ENCODE data around the gene LRRC8C. TPM values are rescaled to one million over a fixed set of nuclear protein-coding genes. Genes with fewer than 3 reads are reported as not detected.

Gene LRRC8C
- total RNA-seq, 1 donor from 2014 or later, result 5.5 TPM

DNA sequence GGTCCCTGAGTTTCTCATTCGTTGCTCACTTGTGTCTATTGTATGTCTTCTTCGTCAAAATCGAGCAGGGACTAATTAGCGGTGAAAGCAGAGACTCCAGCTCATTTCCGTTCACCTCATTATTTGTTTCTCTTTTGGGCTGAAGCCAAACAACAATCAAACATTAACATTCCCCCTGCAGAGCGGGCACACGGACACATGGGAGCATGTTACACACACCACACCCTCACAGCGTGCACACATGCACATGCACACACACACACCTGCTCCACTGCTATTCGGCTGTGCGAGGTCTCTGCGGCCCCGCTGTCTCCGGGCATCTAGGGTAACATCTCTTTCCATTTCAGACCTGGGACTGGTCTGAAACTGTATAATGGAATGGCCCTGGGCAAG lies 129.5 kb downstream of the LRRC8C start:
- TF ChIP-seq, protein P1, sequence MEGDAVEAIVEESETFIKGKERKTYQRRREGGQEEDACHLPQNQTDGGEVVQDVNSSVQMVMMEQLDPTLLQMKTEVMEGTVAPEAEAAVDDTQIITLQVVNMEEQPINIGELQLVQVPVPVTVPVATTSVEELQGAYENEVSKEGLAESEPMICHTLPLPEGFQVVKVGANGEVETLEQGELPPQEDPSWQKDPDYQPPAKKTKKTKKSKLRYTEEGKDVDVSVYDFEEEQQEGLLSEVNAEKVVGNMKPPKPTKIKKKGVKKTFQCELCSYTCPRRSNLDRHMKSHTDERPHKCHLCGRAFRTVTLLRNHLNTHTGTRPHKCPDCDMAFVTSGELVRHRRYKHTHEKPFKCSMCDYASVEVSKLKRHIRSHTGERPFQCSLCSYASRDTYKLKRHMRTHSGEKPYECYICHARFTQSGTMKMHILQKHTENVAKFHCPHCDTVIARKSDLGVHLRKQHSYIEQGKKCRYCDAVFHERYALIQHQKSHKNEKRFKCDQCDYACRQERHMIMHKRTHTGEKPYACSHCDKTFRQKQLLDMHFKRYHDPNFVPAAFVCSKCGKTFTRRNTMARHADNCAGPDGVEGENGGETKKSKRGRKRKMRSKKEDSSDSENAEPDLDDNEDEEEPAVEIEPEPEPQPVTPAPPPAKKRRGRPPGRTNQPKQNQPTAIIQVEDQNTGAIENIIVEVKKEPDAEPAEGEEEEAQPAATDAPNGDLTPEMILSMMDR (IDR thresholded peaks at IDR 0.05; ENCODE audit: insufficient read depth, low read length, severe bottlenecking), result no peak
- no peak overlapping the region for H3K4me3 ChIP-seq (ENCODE audit: low read depth, low read length)
- no peaks in the 10 kb centered on the region for H3K36me3 ChIP-seq (ENCODE audit: control insufficient read depth, insufficient read depth, low read length)
- no peaks in the 10 kb centered on the region for H3K27me3 ChIP-seq (ENCODE audit: control insufficient read depth, insufficient read depth, low read length)
- DNase-seq (ENCODE audit: low read depth), result no peak
- no peak for FAIRE-seq

DNA sequence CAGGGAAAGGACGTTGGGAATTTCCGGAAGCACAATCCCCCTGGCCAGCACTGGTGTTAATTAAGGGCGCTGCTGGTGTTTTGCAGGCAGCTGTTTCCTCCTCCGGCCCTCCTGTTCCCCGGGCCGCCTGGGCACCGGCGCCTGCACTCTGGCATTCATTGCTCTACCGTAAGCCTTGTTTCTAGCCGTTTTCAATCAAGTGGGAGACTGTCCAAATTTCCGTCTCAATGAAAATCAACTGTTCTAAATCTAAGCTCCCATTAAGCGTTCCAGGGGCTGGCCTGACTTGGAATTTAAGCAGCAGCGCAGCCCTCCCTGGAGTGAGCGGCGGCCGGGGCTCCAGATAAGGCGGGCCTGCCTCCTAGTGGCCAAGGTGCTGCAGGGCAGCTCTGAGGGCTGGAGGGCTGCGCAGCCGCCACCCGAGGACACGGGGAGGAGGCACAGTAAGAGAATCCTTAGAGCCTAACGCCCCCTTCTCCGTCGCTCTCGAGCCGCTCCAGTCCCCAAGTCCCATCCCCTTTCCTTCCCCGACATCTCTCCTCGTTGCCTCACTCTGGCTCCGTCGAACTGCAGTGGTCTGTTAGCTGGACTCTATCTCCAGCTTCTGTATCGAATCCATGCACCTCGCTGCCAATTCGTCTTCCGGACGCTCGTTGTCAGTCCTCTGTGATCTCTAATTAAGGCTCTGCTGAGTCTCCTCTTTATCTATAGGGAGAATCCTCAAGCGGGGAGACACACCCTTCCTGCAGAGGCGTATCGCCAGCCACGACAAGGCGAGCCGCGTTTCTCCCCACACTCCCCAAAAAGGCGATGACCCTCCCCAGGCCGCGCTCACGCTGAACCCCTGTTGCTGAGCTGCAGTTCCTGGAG lies 130.1 kb downstream of the LRRC8C start:
- no peak for FAIRE-seq
- Histone ChIP-seq H3K4me3 (ENCODE audit: low read depth, low read length) (peak overlapping the region; percentile 46), H3K27me3 (ENCODE audit: control insufficient read depth, insufficient read depth, low read length) (no peaks in the 10 kb centered on the region), H3K36me3 (ENCODE audit: control insufficient read depth, insufficient read depth, low read length) (no peaks in the 10 kb centered on the region)
- peak; percentile 59 for DNase-seq (ENCODE audit: low read depth)
- TF ChIP-seq, protein P1 (IDR thresholded peaks at IDR 0.05; ENCODE audit: insufficient read depth, low read length, severe bottlenecking), result peak; percentile 97

DNA sequence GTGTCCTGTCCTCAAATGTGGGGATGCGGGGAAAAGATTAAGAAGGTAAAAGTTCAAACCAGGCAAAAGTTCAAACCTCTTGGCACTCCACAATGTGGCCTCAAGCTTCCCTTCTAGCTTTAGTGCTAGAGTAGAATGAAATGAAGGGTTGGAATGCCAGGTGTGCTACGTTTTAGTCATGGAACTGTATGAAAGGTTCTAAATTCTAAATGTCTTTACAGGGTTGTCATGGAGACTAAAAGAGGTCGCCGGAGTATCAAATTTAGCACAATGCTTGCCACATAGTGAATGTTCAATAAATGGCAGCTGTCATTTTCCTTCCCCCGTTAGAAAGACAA lies 130.7 kb downstream of the LRRC8C start:
- FAIRE-seq, result no peak
- TF ChIP-seq, protein P1 (IDR thresholded peaks at IDR 0.05; ENCODE audit: insufficient read depth, low read length, severe bottlenecking), result no peak
- DNase-seq (ENCODE audit: low read depth), result no peak
- Histone ChIP-seq H3K27me3 (ENCODE audit: control insufficient read depth, insufficient read depth, low read length) (no peaks in the 10 kb centered on the region), H3K36me3 (ENCODE audit: control insufficient read depth, insufficient read depth, low read length) (no peaks in the 10 kb centered on the region), H3K4me3 (ENCODE audit: low read depth, low read length) (peak overlapping the region; percentile 46)

DNA sequence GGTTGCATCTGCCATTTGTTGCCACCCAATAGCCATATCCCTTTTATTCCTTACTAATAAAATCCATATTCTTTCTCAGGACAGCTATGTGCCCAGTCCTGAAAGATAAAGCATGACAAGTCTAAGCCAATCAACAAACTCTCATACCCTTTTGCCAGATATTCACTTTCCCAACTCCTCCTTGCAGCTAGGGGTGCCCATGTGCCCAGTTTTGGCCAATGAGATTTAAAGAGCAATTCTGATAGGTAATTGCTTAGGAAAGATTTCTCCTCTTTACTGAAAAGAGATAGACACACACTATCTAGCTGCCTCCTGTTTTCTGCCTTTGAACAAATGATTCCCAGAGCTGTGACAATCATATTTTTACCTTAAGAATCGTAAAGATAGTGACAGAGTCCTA lies 132.9 kb downstream of the LRRC8C start:
- DNase-seq (ENCODE audit: low read depth) (no peak), FAIRE-seq (no peak)
- Histone ChIP-seq H3K4me3 (ENCODE audit: low read depth, low read length) (no peak overlapping the region), H3K27me3 (ENCODE audit: control insufficient read depth, insufficient read depth, low read length) (no peaks in the 10 kb centered on the region), H3K36me3 (ENCODE audit: control insufficient read depth, insufficient read depth, low read length) (no peaks in the 10 kb centered on the region)
- TF ChIP-seq, protein P1 (IDR thresholded peaks at IDR 0.05; ENCODE audit: insufficient read depth, low read length, severe bottlenecking), result no peak

DNA sequence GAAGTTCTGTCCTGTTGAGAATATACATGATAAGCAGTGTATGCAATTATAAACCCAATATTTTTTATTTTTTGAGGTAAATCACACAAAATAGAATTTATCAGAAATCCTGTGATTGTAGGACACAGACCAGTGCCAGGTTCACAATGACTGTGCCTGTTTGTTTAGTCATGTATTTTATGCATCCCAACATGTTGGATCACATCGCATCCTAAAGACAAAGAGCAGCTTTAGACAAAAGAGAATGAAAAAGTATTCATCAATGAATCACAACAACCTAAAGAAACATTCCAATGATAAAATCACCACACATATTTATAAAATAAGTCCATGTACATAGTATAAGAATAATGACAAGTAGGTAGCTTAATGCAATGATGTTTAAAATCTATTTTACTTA lies 134.7 kb downstream of the LRRC8C start:
- DNase-seq (ENCODE audit: low read depth) (peak; percentile 95), FAIRE-seq (no peak)
- TF ChIP-seq, protein P1 (IDR thresholded peaks at IDR 0.05; ENCODE audit: insufficient read depth, low read length, severe bottlenecking), result no peak
- Histone ChIP-seq H3K36me3 (ENCODE audit: control insufficient read depth, insufficient read depth, low read length) (no peaks in the 10 kb centered on the region), H3K27me3 (ENCODE audit: control insufficient read depth, insufficient read depth, low read length) (no peaks in the 10 kb centered on the region), H3K4me3 (ENCODE audit: low read depth, low read length) (no peak overlapping the region)

Other genes with a start within 250 kb of the LRRC8C start
- 7.6 and 17.5 TPM in 2 replicates for gene LRRC8B, start 108.3 kb upstream of the LRRC8C start, total RNA-seq
- gene LRRC8D, start 187.9 kb downstream of the LRRC8C start, total RNA-seq, result 35.8 and 36.6 TPM in 2 replicates

Measured in bronchial epithelial cell (primary cell).